HepG2 (cell line): Measurements from ENCODE around the gene FXR2. TPM values are rescaled to one million over a fixed set of nuclear protein-coding genes. Genes with fewer than 3 reads are reported as not detected.
A peak's percentile ranks its signal among the peaks of the same experiment; 100 is the strongest.

Experiments used
- BATF2 ChIP-seq: sonication (generic); formaldehyde crosslinking; IDR thresholded peaks from 2 replicates; pipeline ENCODE4 v1.8.0; 2022; ENCODE audit warnings: mild to moderate bottlenecking, missing genetic modification reagents, moderate library complexity
- BCL3 ChIP-seq: sonication (generic); formaldehyde crosslinking; IDR thresholded peaks from 2 replicates; pipeline ENCODE4 v1.5.1; 2020; ENCODE audit warnings: mild to moderate bottlenecking, missing genetic modification reagents, moderate library complexity
- BORCS8-MEF2B ChIP-seq: sonication (generic); formaldehyde crosslinking; IDR thresholded peaks from 2 replicates; pipeline ENCODE4 v1.8.0; 2022; ENCODE audit warnings: mild to moderate bottlenecking, missing genetic modification reagents
- ESRRA ChIP-seq: sonication (generic); formaldehyde crosslinking; IDR thresholded peaks from 2 replicates; pipeline ENCODE4 v1.5.1; 2020; ENCODE audit warnings: mild to moderate bottlenecking, low read depth, missing genetic modification reagents
- GATAD2A ChIP-seq: IDR thresholded peaks from 2 replicates; pipeline ENCODE4 v1.6.1; 2016
- GFI1 ChIP-seq: sonication (generic); formaldehyde crosslinking; IDR thresholded peaks from 2 replicates; pipeline ENCODE4 v1.5.0; 2020; ENCODE audit warnings: missing genetic modification reagents, mild to moderate bottlenecking, borderline replicate concordance
- HOXA9 ChIP-seq: sonication (generic); formaldehyde crosslinking; IDR thresholded peaks from 2 replicates; pipeline ENCODE4 v1.8.1; 2022; ENCODE audit warnings: missing genetic modification reagents, mild to moderate bottlenecking, moderate library complexity, borderline replicate concordance
- MEIS1 ChIP-seq: sonication (generic); formaldehyde crosslinking; IDR thresholded peaks from 2 replicates; pipeline ENCODE4 v1.9.0; 2021; ENCODE audit warnings: mild to moderate bottlenecking, missing genetic modification reagents, moderate library complexity, borderline replicate concordance
- NR2C2 ChIP-seq: sonication (generic); formaldehyde crosslinking; IDR thresholded peaks from 2 replicates; pipeline ENCODE4 v1.4.0; 2020; ENCODE audit warnings: missing genetic modification reagents, mild to moderate bottlenecking, moderate library complexity, borderline replicate concordance
- PATZ1 ChIP-seq: sonication (generic); formaldehyde crosslinking; IDR thresholded peaks from 2 replicates; pipeline ENCODE4 v1.4.0; 2020; ENCODE audit warnings: missing genetic modification reagents
- POLR2AphosphoS5 ChIP-seq: IDR thresholded peaks from 2 replicates; pipeline ENCODE4 v1.6.1; 2012; ENCODE audit warnings: low read depth, low read length
- RCOR2 ChIP-seq: IDR thresholded peaks from 2 replicates; pipeline ENCODE4 v1.6.1; 2016; ENCODE audit warnings: missing biosample characterization, missing genetic modification reagents
- SMARCC2 ChIP-seq: fragments of 450-650 bp; IDR thresholded peaks from 2 replicates; pipeline ENCODE4 v1.6.1; 2017; ENCODE audit warnings: antibody characterized with exemption, mild to moderate bottlenecking
- THAP8 ChIP-seq: sonication (generic); formaldehyde crosslinking; IDR thresholded peaks from 2 replicates; pipeline ENCODE4 v1.5.1; 2020; ENCODE audit warnings: missing genetic modification reagents, mild to moderate bottlenecking, borderline replicate concordance
- THRA ChIP-seq: sonication (generic); formaldehyde crosslinking; IDR thresholded peaks from 2 replicates; pipeline ENCODE4 v1.4.0; 2020; ENCODE audit warnings: missing genetic modification reagents, borderline replicate concordance
- ZFP62 ChIP-seq: sonication (generic); formaldehyde crosslinking; IDR thresholded peaks from 2 replicates; pipeline ENCODE4 v1.4.0; 2020; ENCODE audit warnings: missing genetic modification reagents
- ZFP91 ChIP-seq: sonication (generic); formaldehyde crosslinking; IDR thresholded peaks from 2 replicates; pipeline ENCODE4 v1.9.0; 2022; ENCODE audit warnings: missing genetic modification reagents, mild to moderate bottlenecking, borderline replicate concordance
- ZNF263 ChIP-seq: sonication (generic); formaldehyde crosslinking; IDR thresholded peaks from 2 replicates; pipeline ENCODE4 v1.4.0; 2020; ENCODE audit warnings: missing genetic modification reagents
- ZNF274 ChIP-seq: sonication (generic); formaldehyde crosslinking; IDR thresholded peaks from 2 replicates; pipeline ENCODE4 v1.5.1; 2020; ENCODE audit warnings: mild to moderate bottlenecking, missing genetic modification reagents
- ZNF34 ChIP-seq: sonication (generic); formaldehyde crosslinking; IDR thresholded peaks from 2 replicates; pipeline ENCODE4 v1.4.0; 2020; ENCODE audit warnings: mild to moderate bottlenecking, missing genetic modification reagents, borderline replicate concordance
- ZNF652 ChIP-seq: IDR thresholded peaks from 2 replicates; pipeline ENCODE4 v1.6.1; 2016; ENCODE audit warnings: low read depth, borderline replicate concordance
- polyA plus RNA-seq, 8 experiments: library from polyadenylated mRNA; depleted of rRNA in 3 of 8; stranded (reverse) in 7 of 8; unstranded in 1 of 8; fragments of >200 nt; fragmentation: Illumina TruSeq in 4 of 8; extraction: Trizol in 4 of 8; gene quantifications; 2 replicates each; pipeline versions ENCODE4 v1.2.1 to v1.2.3, GENCODE V29; 2011 to 2016; ENCODE audit warnings: low read depth in 4 of 8, missing spikeins in 1 of 8, mixed read lengths in 1 of 8; ENCODE audit not compliant: insufficient read depth in 1 of 8
- total RNA-seq, 5 experiments: library from RNA; depleted of rRNA; stranded (reverse); fragments of >200 nt; fragmentation: Illumina TruSeq; extraction: Trizol; gene quantifications; 2 replicates each; pipeline ENCODE4 v1.2.3, GENCODE V29; 2016; ENCODE audit warnings: low read depth in 1 of 5

Gene FXR2
- total and polyA plus RNA-seq, 2 of the 13 experiments (the other 11 are each of a cell fraction or from before 2014, with no cell fraction given) = 20.9 to 24.4 TPM

GRCh38 chr17:7629939-7630571 is 15.4 kb upstream of the FXR2 start, which contains the start of gene SHBG (continued):
- no peak for TF ChIP-seq THAP8 (CRISPR knock-in tag)
- no peak for TF ChIP-seq SMARCC2
- no peak for TF ChIP-seq BATF2 (CRISPR knock-in tag)
- TF ChIP-seq ZNF263 (CRISPR knock-in tag) = 0 out of 2 replicates have a peak, but pooled peaks have one; percentile 38
- 0 out of 2 replicates have a peak, but pooled peaks have one; percentile 50 for TF ChIP-seq ZFP91 (CRISPR knock-in tag)
- TF ChIP-seq BORCS8-MEF2B (CRISPR knock-in tag) = 0 out of 2 replicates have a peak, but pooled peaks have one; percentile 41
- no peak for TF ChIP-seq ZNF34 (CRISPR knock-in tag)
- TF ChIP-seq POLR2AphosphoS5 = no peak
- peak; percentile 40; the same call in 1 of the 2 replicates for TF ChIP-seq BCL3 (CRISPR knock-in tag)
- TF ChIP-seq ZNF652 (CRISPR knock-in tag) = peak; percentile 91
- no peak for TF ChIP-seq RCOR2 (CRISPR knock-in tag)
- TF ChIP-seq MEIS1 (CRISPR knock-in tag) = 0 out of 2 replicates have a peak, but pooled peaks have one; percentile 18
- TF ChIP-seq NR2C2 = peak; percentile 94
- peak; percentile 58; the same call in 1 of the 2 replicates for TF ChIP-seq ESRRA (CRISPR knock-in tag)
- peak; percentile 70 for TF ChIP-seq PATZ1 (CRISPR knock-in tag)
- TF ChIP-seq GFI1 (CRISPR knock-in tag) = 0 out of 2 replicates have a peak, but pooled peaks have one; percentile 25
- TF ChIP-seq THRA (CRISPR knock-in tag) = no peak
- peak; percentile 28; the same call in 1 of the 2 replicates for TF ChIP-seq ZNF274
- TF ChIP-seq ZFP62 (CRISPR knock-in tag) = no peak
- no peak for TF ChIP-seq HOXA9 (CRISPR knock-in tag)
- TF ChIP-seq GATAD2A = peak; percentile 50; the same call in 1 of the 2 replicates
